MCF 10A (cell line): ENCODE results near the gene XRCC1. TPM values are rescaled to one million over a fixed set of nuclear protein-coding genes. Genes with fewer than 3 reads are reported as not detected.

Experiments used
- BruUV-seq: library from RNA; stranded (reverse); fragments of 400-500 nt; replicated peaks from 2 replicates; lab custom pipeline; 2021; lab: Mats Ljungman, UMichigan
- CTCF ChIA-PET: fragments of 300-600 bp; sonication (Branson Sonifier 250); formaldehyde crosslinking; extraction: SDS; loops from one replicate; lab custom pipeline; 2021; ENCODE audit warnings: antibody characterized with exemption, inconsistent platforms; lab: Yijun Ruan, JAX
- POLR2A ChIA-PET: fragments of 300-600, 350-650 bp; sonication (Branson Sonifier 250); formaldehyde crosslinking; extraction: SDS; loops from one replicate; lab custom pipeline; 2020; ENCODE audit warnings: antibody characterized with exemption, inconsistent platforms; lab: Yijun Ruan, JAX
- DNase-seq: peaks from one replicate; pipeline ENCODE4 v3.0.0-alpha.2; 2018; ENCODE audit not compliant: unreplicated experiment
- H3K27ac Mint-ChIP-seq: one replicate; pipeline ENCODE4 v1.8.0; 2022; ENCODE audit warnings: mild to moderate bottlenecking, low read depth, mixed read lengths; ENCODE audit not compliant: unreplicated experiment
- H3K27me3 Mint-ChIP-seq: one replicate; pipeline ENCODE4 v1.8.0; 2022; ENCODE audit warnings: mixed read lengths; ENCODE audit not compliant: insufficient read depth, unreplicated experiment
- H3K36me3 Mint-ChIP-seq: one replicate; pipeline ENCODE4 v1.8.0; 2022; ENCODE audit warnings: mild to moderate bottlenecking, moderate library complexity, mixed read lengths; ENCODE audit not compliant: insufficient read depth, unreplicated experiment
- H3K4me1 Mint-ChIP-seq: one replicate; pipeline ENCODE4 v1.8.0; 2022; ENCODE audit warnings: mixed read lengths; ENCODE audit not compliant: insufficient read depth, unreplicated experiment
- H3K4me3 Mint-ChIP-seq: one replicate; pipeline ENCODE4 v1.8.0; 2022; ENCODE audit warnings: mild to moderate bottlenecking, moderate library complexity, mixed read lengths; ENCODE audit not compliant: unreplicated experiment
- H3K9me3 Mint-ChIP-seq: one replicate; pipeline ENCODE4 v1.8.0; 2022; ENCODE audit warnings: mixed read lengths; ENCODE audit not compliant: unreplicated experiment
- intact Hi-C: fragments of 100-400 bp; cut with micrococcal nuclease; formaldehyde crosslinking; loops from 2 replicates; pipeline ENCODE4 v1.14.1; 2022
- total RNA-seq: library from RNA; stranded (reverse); gene quantifications from 2 replicates; pipeline ENCODE4 v1.2.3, GENCODE V29; 2022
- TF ChIP-seq, protein P1 (sequence below): fragments of 200-600 bp; IDR thresholded peaks from one replicate; pipeline ENCODE4 v1.8.0; 2022; ENCODE audit warnings: antibody characterized with exemption, mild to moderate bottlenecking; ENCODE audit not compliant: unreplicated experiment

Gene XRCC1
- total RNA-seq, 1 experiment from 2014 or later = 20.6 TPM

- no peaks in the 10 kb centered on the region for H3K9me3 Mint-ChIP-seq
- H3K36me3 Mint-ChIP-seq = peaks cover 19% of the 10 kb centered on the region
- intact Hi-C loops = no loop called here
- ChIA-PET POLR2A (no interaction called here), CTCF (interaction anchor here (0.6 kb wide), 1 partner anchor 11 kb away, joined by 3 read pairs; the partner anchor contains the start of gene XRCC1)
- H3K4me3 Mint-ChIP-seq = no peak overlapping the region
- BruUV-seq = no TSS peak
- H3K27me3 Mint-ChIP-seq = no peaks in the 10 kb centered on the region
- TF ChIP-seq, protein P1, sequence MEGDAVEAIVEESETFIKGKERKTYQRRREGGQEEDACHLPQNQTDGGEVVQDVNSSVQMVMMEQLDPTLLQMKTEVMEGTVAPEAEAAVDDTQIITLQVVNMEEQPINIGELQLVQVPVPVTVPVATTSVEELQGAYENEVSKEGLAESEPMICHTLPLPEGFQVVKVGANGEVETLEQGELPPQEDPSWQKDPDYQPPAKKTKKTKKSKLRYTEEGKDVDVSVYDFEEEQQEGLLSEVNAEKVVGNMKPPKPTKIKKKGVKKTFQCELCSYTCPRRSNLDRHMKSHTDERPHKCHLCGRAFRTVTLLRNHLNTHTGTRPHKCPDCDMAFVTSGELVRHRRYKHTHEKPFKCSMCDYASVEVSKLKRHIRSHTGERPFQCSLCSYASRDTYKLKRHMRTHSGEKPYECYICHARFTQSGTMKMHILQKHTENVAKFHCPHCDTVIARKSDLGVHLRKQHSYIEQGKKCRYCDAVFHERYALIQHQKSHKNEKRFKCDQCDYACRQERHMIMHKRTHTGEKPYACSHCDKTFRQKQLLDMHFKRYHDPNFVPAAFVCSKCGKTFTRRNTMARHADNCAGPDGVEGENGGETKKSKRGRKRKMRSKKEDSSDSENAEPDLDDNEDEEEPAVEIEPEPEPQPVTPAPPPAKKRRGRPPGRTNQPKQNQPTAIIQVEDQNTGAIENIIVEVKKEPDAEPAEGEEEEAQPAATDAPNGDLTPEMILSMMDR = no peak
- no peak for DNase-seq
- no peak overlapping the region for H3K27ac Mint-ChIP-seq
- peaks cover 6% of the 10 kb centered on the region for H3K4me1 Mint-ChIP-seq
Measured at GRCh38 chr19:43563816-43564457, 11.4 kb downstream of the XRCC1 start.

DNA sequence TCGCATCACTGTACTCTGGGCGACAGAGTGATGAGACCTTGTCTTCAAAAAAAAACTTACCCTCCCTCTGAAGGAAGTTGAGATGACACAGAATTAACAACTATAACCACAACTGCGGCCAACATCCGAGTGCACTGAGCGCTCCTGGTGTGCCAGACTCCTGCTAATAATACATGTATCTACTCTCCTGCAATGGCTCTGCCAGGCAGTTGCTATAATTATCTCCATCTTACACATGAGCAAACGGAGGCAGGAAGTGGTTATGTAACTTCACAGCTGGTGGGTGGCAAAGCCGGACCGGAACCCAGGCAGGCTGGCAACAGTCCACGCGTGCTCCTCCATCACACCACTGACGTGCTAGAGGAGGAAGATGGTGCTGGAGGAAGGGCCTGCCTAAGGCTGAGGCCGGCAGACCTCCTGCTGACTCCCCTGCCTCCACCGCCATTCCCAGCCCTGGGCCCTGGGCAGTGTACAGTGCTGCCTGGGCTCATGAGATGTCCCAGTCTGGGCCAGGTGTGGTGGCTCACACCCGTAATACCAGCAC, 12.6 kb downstream of the XRCC1 start:
- Mint-ChIP-seq H3K4me3 (no peak overlapping the region), H3K36me3 (peaks cover 29% of the 10 kb centered on the region), H3K9me3 (no peaks in the 10 kb centered on the region), H3K27ac (no peak overlapping the region), H3K27me3 (no peaks in the 10 kb centered on the region), H3K4me1 (peaks cover 6% of the 10 kb centered on the region)
- ChIA-PET POLR2A (no interaction called here), CTCF (no interaction called here)
- BruUV-seq = no TSS peak
- intact Hi-C loops = loop anchor here (1.0 kb wide), 1 partner anchor 35 kb away; the partner anchor contains the start of gene ETHE1
- peak; percentile 86 for DNase-seq
- TF ChIP-seq, protein P1 = no peak

DNA sequence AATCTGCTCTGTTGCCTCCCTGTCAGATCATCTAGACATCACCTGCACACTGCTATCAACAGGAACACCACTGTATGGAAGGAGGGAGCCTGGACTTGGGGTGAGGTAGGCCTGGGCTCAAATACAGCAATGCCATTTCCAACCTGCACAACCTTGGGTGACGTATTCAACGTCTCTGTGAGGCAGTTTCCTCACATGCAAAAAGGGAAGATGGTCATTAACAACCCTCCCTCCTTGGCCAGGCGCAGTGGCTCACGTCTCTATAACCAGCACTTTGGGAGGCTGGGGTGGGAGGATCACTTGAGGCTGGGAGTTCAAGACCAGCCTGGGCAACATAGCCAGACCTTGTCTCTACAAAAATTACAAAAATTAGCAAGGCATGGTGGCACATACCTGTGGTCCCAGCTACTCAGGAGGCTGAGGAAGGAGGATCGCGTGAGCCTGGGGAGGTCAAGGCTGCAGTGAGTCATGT, 13.1 kb downstream of the XRCC1 start:
- Mint-ChIP-seq H3K4me1 (peaks cover 6% of the 10 kb centered on the region), H3K9me3 (no peaks in the 10 kb centered on the region), H3K4me3 (no peak overlapping the region), H3K27ac (no peak overlapping the region), H3K36me3 (peaks cover 34% of the 10 kb centered on the region), H3K27me3 (no peaks in the 10 kb centered on the region)
- TF ChIP-seq, protein P1 = no peak
- ChIA-PET CTCF (no interaction called here), POLR2A (no interaction called here)
- intact Hi-C loops = loop anchor here (1.0 kb wide), 1 partner anchor 35 kb away; the partner anchor contains the start of gene ETHE1
- no TSS peak for BruUV-seq
- DNase-seq = no peak

DNA sequence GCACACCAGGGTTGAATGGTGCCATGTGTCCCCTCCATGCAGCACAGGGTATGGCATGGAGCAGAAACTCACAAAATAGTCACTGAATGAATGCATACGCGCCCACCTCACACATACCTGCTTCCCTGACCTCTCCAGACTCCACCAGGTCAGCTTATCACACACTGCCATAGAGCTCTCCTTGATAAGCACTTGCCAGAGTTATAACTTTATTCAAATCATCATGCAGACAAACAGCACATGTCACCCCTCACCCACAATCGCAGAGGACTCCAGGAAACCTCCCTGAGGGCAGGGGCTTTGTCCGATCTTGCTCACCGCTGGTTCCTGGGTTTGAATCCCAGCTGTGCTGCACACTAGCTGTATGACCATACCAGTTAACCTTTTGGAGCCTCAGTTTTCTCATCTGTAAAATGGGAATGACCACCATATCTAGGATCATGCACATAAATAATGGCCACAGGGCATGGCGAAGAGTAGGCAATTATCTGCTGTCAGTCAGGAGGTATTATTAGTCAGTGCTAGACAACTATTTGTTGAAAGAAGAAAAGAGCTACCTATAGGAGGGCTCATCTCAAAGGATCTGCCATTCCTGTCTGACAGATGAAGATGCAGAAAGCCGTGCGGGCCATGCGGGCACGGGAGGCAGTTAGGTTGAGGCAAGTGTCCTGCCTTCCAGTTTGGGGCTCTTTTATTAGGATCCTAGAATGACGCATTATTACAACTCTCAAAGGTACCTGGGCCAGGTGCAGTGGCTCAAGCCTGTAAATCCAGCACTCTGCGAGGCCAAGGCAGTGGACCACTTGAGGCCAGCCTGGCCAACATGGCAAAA, 14.0 kb downstream of the XRCC1 start:
- H3K36me3 Mint-ChIP-seq = peaks cover 40% of the 10 kb centered on the region
- TF ChIP-seq, protein P1 = no peak
- no peak overlapping the region for H3K4me3 Mint-ChIP-seq
- ChIA-PET CTCF (interaction anchor here (0.6 to 1.0 kb wide), 3 partner anchors 11 to 133 kb away, joined by 3 to 5 read pairs (median 5); no protein-coding TSS in a partner anchor), POLR2A (no interaction called here)
- peaks cover 6% of the 10 kb centered on the region for H3K4me1 Mint-ChIP-seq
- DNase-seq = no peak
- no peak overlapping the region for H3K27ac Mint-ChIP-seq
- no peaks in the 10 kb centered on the region for H3K9me3 Mint-ChIP-seq
- no peaks in the 10 kb centered on the region for H3K27me3 Mint-ChIP-seq
- BruUV-seq = no TSS peak
- intact Hi-C loops = no loop called here
